ENCODE data around the gene FOXF1. TPM values are rescaled to one million over a fixed set of nuclear protein-coding genes. Genes with fewer than 3 reads are reported as not detected.

FOXF1 gene
- total RNA-seq, 2 experiments from 2014 or later: not detected

- Mint-ChIP-seq H3K27me3 (peaks cover 13% of the 10 kb centered on the region), H3K4me1 (peaks cover 15% of the 10 kb centered on the region), H3K36me3 (ENCODE audit: low read depth) (peaks cover 6% of the 10 kb centered on the region), H3K27ac (no peak overlapping the region), H3K9me3 (no peaks in the 10 kb centered on the region), H3K4me3 (no peak overlapping the region)
- DNase-seq: no peak
- ChIA-PET CTCF (interaction anchor here (0.7 to 1.5 kb wide), 3 partner anchors 13 to 316 kb away, joined by 3 to 5 read pairs (median 4); no protein-coding TSS in a partner anchor), POLR2A (no interaction called here)
Observed at GRCh38 chr16:86558355-86559193, 48.2 kb downstream of the FOXF1 start.

DNA sequence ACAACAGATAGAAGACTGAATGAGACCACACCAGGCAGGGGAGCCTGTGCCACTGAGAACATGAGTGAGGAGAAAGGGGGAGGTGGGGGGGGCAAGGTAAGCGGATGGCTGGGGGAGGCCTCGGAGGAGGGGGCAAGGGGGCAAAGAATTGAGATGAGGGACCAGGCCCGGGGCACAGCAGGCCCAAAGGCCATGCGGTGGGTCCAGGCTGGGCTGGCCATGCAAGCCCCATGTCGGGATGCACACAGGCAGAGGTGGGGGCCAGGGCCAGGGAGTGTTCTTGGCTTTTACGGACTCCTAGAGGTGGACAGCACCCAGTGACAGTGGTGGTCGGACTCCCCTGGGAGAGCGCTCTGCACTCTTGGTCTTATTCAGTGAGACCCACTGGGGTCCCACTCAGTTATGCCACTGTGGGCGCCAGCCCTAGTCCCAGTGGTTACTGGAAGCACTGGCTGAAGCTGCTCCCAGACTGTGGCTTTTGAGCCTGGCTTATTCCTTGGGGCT is 49.5 kb downstream of the FOXF1 start:
- Mint-ChIP-seq H3K4me3 (no peak overlapping the region), H3K9me3 (no peaks in the 10 kb centered on the region)

DNA sequence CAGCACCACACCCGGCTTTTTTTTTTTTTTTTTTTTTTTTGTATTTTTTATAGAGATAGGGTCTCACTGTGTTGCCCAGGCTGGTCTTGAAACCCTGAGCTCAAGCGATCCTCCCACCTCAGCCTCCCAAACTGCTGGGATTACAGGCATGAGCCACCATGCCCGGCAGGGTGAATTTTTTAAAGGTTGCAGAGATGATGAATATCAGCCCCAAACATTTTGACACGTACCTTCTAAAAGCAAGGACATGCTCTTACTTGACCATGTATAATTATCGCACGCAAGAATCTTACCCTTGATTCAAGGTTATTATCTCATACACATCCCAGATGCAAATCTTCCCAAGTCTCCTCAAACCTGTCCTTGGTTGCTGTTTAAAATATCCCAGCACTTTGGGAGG is 52.0 kb downstream of the FOXF1 start:
- H3K4me3 Mint-ChIP-seq: no peak overlapping the region
- POLR2A ChIA-PET: no interaction called here

More for the DNA sequence above, 49.5 kb downstream of the FOXF1 start:
- Mint-ChIP-seq H3K4me1 (peaks cover 13% of the 10 kb centered on the region), H3K36me3 (ENCODE audit: low read depth) (peaks cover 3% of the 10 kb centered on the region), H3K27ac (no peak overlapping the region), H3K27me3 (peaks cover 25% of the 10 kb centered on the region)
- no peak for DNase-seq
- POLR2A ChIA-PET: no interaction called here
- CTCF ChIA-PET: no interaction called here

GRCh38 chr16:86563469-86564345 is 53.4 kb downstream of the FOXF1 start:
- ChIA-PET CTCF (interaction anchor here (0.8 to 2.6 kb wide), 8 partner anchors 12 to 753 kb away, joined by 3 to 7 read pairs (median 4); no protein-coding TSS in a partner anchor), POLR2A (no interaction called here)
- H3K27ac Mint-ChIP-seq: no peak overlapping the region
- peaks cover 13% of the 10 kb centered on the region for H3K4me1 Mint-ChIP-seq
- peak; percentile 91 for DNase-seq
- H3K36me3 Mint-ChIP-seq (ENCODE audit: low read depth): no peaks in the 10 kb centered on the region
- H3K4me3 Mint-ChIP-seq: no peak overlapping the region
- peaks cover 42% of the 10 kb centered on the region for H3K27me3 Mint-ChIP-seq
- H3K9me3 Mint-ChIP-seq: no peaks in the 10 kb centered on the region

More for the DNA sequence above, 52.0 kb downstream of the FOXF1 start:
- H3K4me1 Mint-ChIP-seq: peaks cover 11% of the 10 kb centered on the region
- no peak for DNase-seq
- H3K27ac Mint-ChIP-seq: no peak overlapping the region
- CTCF ChIA-PET: interaction anchor here (0.7 kb wide), 1 partner anchor 1779 kb away, joined by 5 read pairs; no protein-coding TSS in a partner anchor
- no peaks in the 10 kb centered on the region for H3K9me3 Mint-ChIP-seq
- H3K27me3 Mint-ChIP-seq: peaks cover 41% of the 10 kb centered on the region
- no peaks in the 10 kb centered on the region for H3K36me3 Mint-ChIP-seq (ENCODE audit: low read depth)

Other genes with a start within 250 kb of the FOXF1 start
- gene MTHFSD, start 44.7 kb downstream of the FOXF1 start, total RNA-seq: 10 to 100 TPM; 28.7 to 29.1 TPM
- not detected for gene FOXC2, start 56.3 kb downstream of the FOXF1 start, total RNA-seq
- not detected for gene FOXL1, start 68.0 kb downstream of the FOXF1 start, total RNA-seq

All from activated CD4-positive, alpha-beta T cell treated with anti-CD3 and anti-CD28 coated beads, Interleukin-2, amount 10 ng/mL, durations not matched to agents 7 days and 5 days (primary cell).